PFSK-1 (cell line): Measurements from ENCODE around the gene VKORC1L1.

Experiments
- FOXP2 ChIP-seq: optimal IDR thresholded peaks from 2 replicates; pipeline ENCODE3; 2011; ENCODE audit warnings: borderline replicate concordance, control low read depth, inconsistent platforms; ENCODE audit not compliant: insufficient read depth; ENCODE audit errors: extremely low read length, extremely low read depth
- POLR2AphosphoS5 ChIP-seq: IDR thresholded peaks from 2 replicates; pipeline ENCODE4 v1.6.1; 2012; ENCODE audit warnings: low read depth, mild to moderate bottlenecking, control low read depth, low read length, moderate library complexity
- REST ChIP-seq, 2 experiments: IDR thresholded peaks; 2 replicates each; pipeline versions ENCODE4 v1.6.1 to v1.8.0; 2011 to 2012; ENCODE audit warnings: low read depth in 2 of 2, low read length in 2 of 2, control low read depth in 1 of 2, inconsistent platforms in 1 of 2, mild to moderate bottlenecking in 1 of 2, moderate library complexity in 1 of 2; ENCODE audit not compliant: insufficient read depth in 1 of 2
- SIN3A ChIP-seq: IDR thresholded peaks from 2 replicates; pipeline ENCODE4 v1.6.1; 2012; ENCODE audit warnings: mild to moderate bottlenecking, low read length, moderate library complexity, borderline replicate concordance; ENCODE audit not compliant: insufficient read depth
- TAF1 ChIP-seq: IDR thresholded peaks from 2 replicates; pipeline ENCODE4 v1.6.1; 2012; ENCODE audit warnings: low read length, control low read depth, borderline replicate concordance; ENCODE audit not compliant: insufficient read depth

VKORC1L1 gene

GRCh38 chr7:66007232-66007631 lies 134.4 kb downstream of the VKORC1L1 start:
- TF ChIP-seq FOXP2 (no peak), TAF1 (no peak), REST (IDR thresholded peaks at IDR 0.05; ENCODE audit: insufficient read depth in 1 of 2, low read depth in 2 of 2, low read length in 2 of 2) (no peak), POLR2AphosphoS5 (no peak), SIN3A (no peak)
